ENCODE data around the gene CTNNA1. TPM values are rescaled to one million over a fixed set of nuclear protein-coding genes. Genes with fewer than 3 reads are reported as not detected.

The CTNNA1 gene
- total RNA-seq, 2 donors from 2014 or later = 266 to 322 TPM

GRCh38 chr5:138870611-138871010 is 117.4 kb downstream of the CTNNA1 start:
- ATAC-seq (ENCODE audit: insufficient number of reproducible peaks, low FRiP score, low read depth) = no peak
- H3K36me3 ChIP-seq = no peaks in the 10 kb centered on the region
- H3K4me3 ChIP-seq = peak overlapping the region; percentile 25
- H3K4me1 ChIP-seq (ENCODE audit: control insufficient read depth in 1 of 2, low read depth in 2 of 2) = peaks cover 30 to 84% of the 10 kb centered on the region in 2 donors
- TF ChIP-seq CTCF (IDR thresholded peaks at IDR 0.05) = no peak
- no peak for DNase-seq (ENCODE audit: low spot score)
- no peaks in the 10 kb centered on the region for H3K27me3 ChIP-seq (replicated peaks; ENCODE audit: insufficient read depth)
- H3K27ac ChIP-seq = peak overlapping the region; percentile 28 to 45
- H3K9me3 ChIP-seq = no peaks in the 10 kb centered on the region

GRCh38 chr5:138872841-138873465 is 119.7 kb downstream of the CTNNA1 start:
- DNase-seq (ENCODE audit: low spot score) = no peak
- no peak overlapping the region for H3K4me3 ChIP-seq

GRCh38 chr5:138873466-138874221 is 120.4 kb downstream of the CTNNA1 start:
- ATAC-seq (ENCODE audit: insufficient number of reproducible peaks, low FRiP score, low read depth) (no peak), DNase-seq (ENCODE audit: low spot score) (no peak)
- Histone ChIP-seq H3K27ac (no peak overlapping the region), H3K4me3 (no peak overlapping the region), H3K4me1 (ENCODE audit: control insufficient read depth in 1 of 2, low read depth in 2 of 2) (peaks cover 30 to 84% of the 10 kb centered on the region in 2 donors), H3K36me3 (no peaks in the 10 kb centered on the region), H3K27me3 (replicated peaks; ENCODE audit: insufficient read depth) (no peaks in the 10 kb centered on the region), H3K9me3 (no peaks in the 10 kb centered on the region)
- no peak for TF ChIP-seq CTCF (IDR thresholded peaks at IDR 0.05)

More at GRCh38 chr5:138872841-138873465, 119.7 kb downstream of the CTNNA1 start:
- Histone ChIP-seq H3K36me3 (no peaks in the 10 kb centered on the region), H3K4me1 (ENCODE audit: control insufficient read depth in 1 of 2, low read depth in 2 of 2) (peaks cover 30 to 83% of the 10 kb centered on the region in 2 donors), H3K9me3 (no peaks in the 10 kb centered on the region), H3K27ac (no peak overlapping the region), H3K27me3 (replicated peaks; ENCODE audit: insufficient read depth) (no peaks in the 10 kb centered on the region)
- TF ChIP-seq CTCF (IDR thresholded peaks at IDR 0.05) = no peak
- ATAC-seq (ENCODE audit: insufficient number of reproducible peaks, low FRiP score, low read depth) = no peak

- DNase-seq (ENCODE audit: low spot score) (no peak), ATAC-seq (ENCODE audit: insufficient number of reproducible peaks, low FRiP score, low read depth) (no peak)
- H3K4me3 ChIP-seq = no peak overlapping the region
- H3K9me3 ChIP-seq = no peaks in the 10 kb centered on the region
- H3K36me3 ChIP-seq = no peaks in the 10 kb centered on the region
- no peaks in the 10 kb centered on the region for H3K27me3 ChIP-seq (replicated peaks; ENCODE audit: insufficient read depth)
- H3K4me1 ChIP-seq (ENCODE audit: control insufficient read depth in 1 of 2, low read depth in 2 of 2) = peaks cover 29 to 84% of the 10 kb centered on the region in 2 donors
- no peak overlapping the region for H3K27ac ChIP-seq
- no peak for TF ChIP-seq CTCF (IDR thresholded peaks at IDR 0.05)
These were observed 121.0 kb downstream of the CTNNA1 start for GRCh38 chr5:138874241-138874640.

GRCh38 chr5:138874771-138875551 is 121.7 kb downstream of the CTNNA1 start, which contains the start of gene LRRTM2:
Gene LRRTM2 (minus strand): TSS chr5:138875335. CDS start chr5:138874911, 424 bp downstream.
- no peaks in the 10 kb centered on the region for H3K9me3 ChIP-seq
- peaks cover 24 to 83% of the 10 kb centered on the region in 2 donors for H3K4me1 ChIP-seq (ENCODE audit: control insufficient read depth in 1 of 2, low read depth in 2 of 2)

More at GRCh38 chr5:138874771-138875551, 121.7 kb downstream of the CTNNA1 start, which contains the start of gene LRRTM2:
- no peaks in the 10 kb centered on the region for H3K27me3 ChIP-seq (replicated peaks; ENCODE audit: insufficient read depth)
- DNase-seq (ENCODE audit: low spot score) = no peak
- TF ChIP-seq CTCF (IDR thresholded peaks at IDR 0.05) = no peak
- no peak for ATAC-seq (ENCODE audit: insufficient number of reproducible peaks, low FRiP score, low read depth)
- H3K4me3 ChIP-seq = peak within 1 kb of the TSS; percentile 28
- H3K27ac ChIP-seq = no peak within 1 kb of the TSS
- H3K36me3 ChIP-seq = no peaks in the 10 kb centered on the region

All from thoracic aorta (tissue), 2 donors.